Natural killer cell (primary cell): ENCODE data around the gene MAML3. TPM values are rescaled to one million over a fixed set of nuclear protein-coding genes. Genes with fewer than 3 reads are reported as not detected.

Source experiments
- ATAC-seq, 3 donors: fragments of 150-1000 bp in 2 of 3; fragments of 200-7000 bp in 1 of 3; cut with Tn5 transposase; 1 replicate in 1 of 3; 2 replicates in 2 of 3; pipeline ENCODE4 v1.10.0; 2021; ENCODE audit warnings: mild to moderate bottlenecking in 2 of 3, moderate library complexity in 2 of 3
- DNase-seq, 2 donors: peaks; one replicate each; pipeline versions ENCODE4 v3.0.0 to v3.0.0-alpha.2; 2013 to 2021; ENCODE audit warnings: mixed read lengths in 1 of 2
- H3K27ac ChIP-seq: one replicate; pipeline ENCODE4 v1.5.1; 2013; ENCODE audit warnings: mild to moderate bottlenecking, low read length
- H3K27me3 ChIP-seq: one replicate; pipeline ENCODE4 v1.6.1; 2013; ENCODE audit warnings: low read length; ENCODE audit not compliant: control insufficient read depth, insufficient read depth
- H3K36me3 ChIP-seq: one replicate; pipeline ENCODE4 v1.6.1; 2013; ENCODE audit warnings: low read length; ENCODE audit not compliant: control insufficient read depth, insufficient read depth
- H3K4me1 ChIP-seq: one replicate; pipeline ENCODE4 v1.6.1; 2013; ENCODE audit warnings: low read length; ENCODE audit not compliant: control insufficient read depth, insufficient read depth
- H3K4me3 ChIP-seq: one replicate; pipeline ENCODE4 v1.5.1; 2013; ENCODE audit warnings: low read length
- H3K9me3 ChIP-seq: one replicate; pipeline ENCODE4 v1.6.1; 2013; ENCODE audit warnings: low read length; ENCODE audit not compliant: control insufficient read depth, insufficient read depth
- H3K27ac Mint-ChIP-seq, 2 donors: one replicate each; pipeline ENCODE4 v1.8.0; 2022; ENCODE audit warnings: mild to moderate bottlenecking in 2 of 2, mixed read lengths in 2 of 2, moderate library complexity in 1 of 2
- H3K27me3 Mint-ChIP-seq, 2 donors: one replicate each; pipeline ENCODE4 v1.8.0; 2022; ENCODE audit warnings: low read depth in 2 of 2, mixed read lengths in 2 of 2
- H3K36me3 Mint-ChIP-seq: one replicate; pipeline ENCODE4 v1.8.0; 2022; ENCODE audit warnings: mixed read lengths
- H3K4me1 Mint-ChIP-seq, 2 donors: one replicate each; pipeline ENCODE4 v1.8.0; 2022; ENCODE audit warnings: mixed read lengths in 2 of 2
- H3K4me3 Mint-ChIP-seq: one replicate; pipeline ENCODE4 v1.8.0; 2022; ENCODE audit warnings: mild to moderate bottlenecking, moderate library complexity, mixed read lengths
- H3K9me3 Mint-ChIP-seq, 2 donors: one replicate each; pipeline ENCODE4 v1.8.0; 2022; ENCODE audit warnings: mixed read lengths in 2 of 2
- CTCF ChIP-seq: fragments of 200-600 bp; IDR thresholded peaks from one replicate; pipeline ENCODE4 v1.8.0; 2022; ENCODE audit warnings: antibody characterized with exemption
- WGBS: methylation state at CpG from one replicate; pipeline ENCODE4 v1.1.7; 2013; ENCODE audit warnings: missing lambda C conversion rate; ENCODE audit not compliant: insufficient coverage; 5-methylcytosine and 5-hydroxymethylcytosine counted together
- intact Hi-C: fragments of 100-400 bp; cut with micrococcal nuclease; formaldehyde crosslinking; loops from one replicate; pipeline ENCODE4 v1.14.2; 2022
- total RNA-seq, 4 donors: library from RNA; stranded (reverse); fragments of 120-200 nt in 1 of 4; gene quantifications; one replicate each; pipeline versions ENCODE4 v1.2.3 to v1.2.4, GENCODE V29; 2013 to 2022

MAML3 gene
- total RNA-seq, 3 donors from 2014 or later (not counting 1 experiment from before 2014, with no cell fraction given), result 1.7 to 5.6 (median 2.8) TPM

- Histone ChIP-seq H3K27me3 (no peaks in the 10 kb centered on the region), H3K4me3 (no peak overlapping the region), H3K27ac (no peak overlapping the region), H3K36me3 (no peaks in the 10 kb centered on the region), H3K4me1 (no peaks in the 10 kb centered on the region), H3K9me3 (no peaks in the 10 kb centered on the region)
- no peaks in the 10 kb centered on the region for H3K4me1 Mint-ChIP-seq
- H3K36me3 Mint-ChIP-seq, result no peaks in the 10 kb centered on the region
- TF ChIP-seq CTCF, result no peak
- no peak for DNase-seq
- peaks cover 14 to 20% of the 10 kb centered on the region in 2 donors for H3K27me3 Mint-ChIP-seq
- ATAC-seq, result no peak
- no peaks in the 10 kb centered on the region for H3K9me3 Mint-ChIP-seq
- intact Hi-C loops, result no loop called here
- 90% methylated on average over 2 of the region's 3 CpGs for WGBS
- H3K4me3 Mint-ChIP-seq, result no peak overlapping the region
- H3K27ac Mint-ChIP-seq, result no peak overlapping the region
These were observed 234.5 kb downstream of the MAML3 start for GRCh38 chr4:139919521-139919920.

GRCh38 chr4:139919004-139919403 is 235.0 kb downstream of the MAML3 start:
- intact Hi-C loops, result no loop called here
- no peak for ATAC-seq
- H3K4me1 ChIP-seq, result no peaks in the 10 kb centered on the region
- H3K4me3 ChIP-seq, result no peak overlapping the region
- no peaks in the 10 kb centered on the region for H3K9me3 ChIP-seq
- no peaks in the 10 kb centered on the region for H3K36me3 ChIP-seq
- DNase-seq, result no peak
- H3K27me3 ChIP-seq, result no peaks in the 10 kb centered on the region
- peaks cover 12 to 25% of the 10 kb centered on the region in 2 donors for H3K27me3 Mint-ChIP-seq
- H3K4me3 Mint-ChIP-seq, result no peak overlapping the region
- H3K27ac ChIP-seq, result no peak overlapping the region
- no peaks in the 10 kb centered on the region for H3K9me3 Mint-ChIP-seq
- no peaks in the 10 kb centered on the region for H3K4me1 Mint-ChIP-seq
- no peak overlapping the region for H3K27ac Mint-ChIP-seq
- no peak for TF ChIP-seq CTCF
- no peaks in the 10 kb centered on the region for H3K36me3 Mint-ChIP-seq

GRCh38 chr4:139918591-139918990 is 235.4 kb downstream of the MAML3 start:
- no peaks in the 10 kb centered on the region for H3K9me3 ChIP-seq
- no peak overlapping the region for H3K4me3 ChIP-seq
- Mint-ChIP-seq H3K27ac (no peak overlapping the region), H3K4me3 (no peak overlapping the region), H3K9me3 (no peaks in the 10 kb centered on the region), H3K4me1 (no peaks in the 10 kb centered on the region), H3K36me3 (no peaks in the 10 kb centered on the region), H3K27me3 (peaks cover 12 to 25% of the 10 kb centered on the region in 2 donors)
- no peaks in the 10 kb centered on the region for H3K36me3 ChIP-seq
- H3K27ac ChIP-seq, result no peak overlapping the region
- intact Hi-C loops, result no loop called here
- H3K4me1 ChIP-seq, result no peaks in the 10 kb centered on the region
- 97% methylated on average over 7 of the region's 7 CpGs for WGBS
- ATAC-seq (no peak), DNase-seq (no peak)
- no peaks in the 10 kb centered on the region for H3K27me3 ChIP-seq
- TF ChIP-seq CTCF, result no peak

GRCh38 chr4:139917896-139918295 is 236.1 kb downstream of the MAML3 start:
- Histone ChIP-seq H3K4me1 (no peaks in the 10 kb centered on the region), H3K27me3 (no peaks in the 10 kb centered on the region), H3K9me3 (no peaks in the 10 kb centered on the region), H3K27ac (no peak overlapping the region), H3K36me3 (no peaks in the 10 kb centered on the region), H3K4me3 (no peak overlapping the region)
- Mint-ChIP-seq H3K9me3 (no peaks in the 10 kb centered on the region), H3K27ac (no peak overlapping the region), H3K4me3 (no peak overlapping the region), H3K27me3 (peaks cover 12 to 28% of the 10 kb centered on the region in 2 donors), H3K4me1 (no peaks in the 10 kb centered on the region), H3K36me3 (no peaks in the 10 kb centered on the region)
- WGBS, result 94% methylated on average over 5 of the region's 6 CpGs
- TF ChIP-seq CTCF, result no peak
- DNase-seq, result no peak
- intact Hi-C loops, result no loop called here
- no peak for ATAC-seq
